ACC112 (cell line): Measurements from ENCODE around the gene UNC5C.
"Not testable (repeated sequence)": the region's sequence is repeated elsewhere in the genome, so short reads cannot be mapped to it uniquely, and the experiment has no call there.

Source experiments
- H2AFZ ChIP-seq: fragments of 200-600 bp; sonication (generic); one replicate; pipeline ENCODE4 v1.6.0; 2017; ENCODE audit warnings: antibody characterized with exemption, low read length; ENCODE audit not compliant: unreplicated experiment
- H3K27ac ChIP-seq: fragments of 200-600 bp; sonication (generic); 2 replicates; pipeline ENCODE4 v1.5.1; 2014; ENCODE audit warnings: low read depth, mild to moderate bottlenecking, antibody characterized with exemption, low read length, moderate library complexity
- H3K27me3 ChIP-seq: fragments of 200-600 bp; sonication (generic); 2 replicates; pipeline ENCODE4 v1.6.1; 2014; ENCODE audit warnings: mild to moderate bottlenecking, antibody characterized with exemption, low read length, moderate library complexity, mixed read lengths; ENCODE audit not compliant: insufficient read depth
- H3K36me3 ChIP-seq: fragments of 200-600 bp; sonication (generic); 2 replicates; pipeline ENCODE4 v1.6.1; 2016; ENCODE audit warnings: mild to moderate bottlenecking, antibody characterized with exemption, low read length, moderate library complexity, mixed read lengths; ENCODE audit not compliant: insufficient read depth
- H3K4me1 ChIP-seq: fragments of 200-600 bp; sonication (generic); one replicate; pipeline ENCODE4 v1.6.1; 2016; ENCODE audit warnings: low read length, mixed read lengths; ENCODE audit not compliant: insufficient read depth, unreplicated experiment, control insufficient read depth
- H3K4me3 ChIP-seq: fragments of 200-600 bp; sonication (generic); 2 replicates; pipeline ENCODE4 v1.5.1; 2014; ENCODE audit warnings: mild to moderate bottlenecking, low read depth, low read length
- H3K79me2 ChIP-seq: fragments of 200-600 bp; sonication (generic); one replicate; pipeline ENCODE4 v1.6.0; 2016; ENCODE audit warnings: low read length; ENCODE audit not compliant: control insufficient read depth, unreplicated experiment, insufficient read depth

Gene UNC5C

DNA sequence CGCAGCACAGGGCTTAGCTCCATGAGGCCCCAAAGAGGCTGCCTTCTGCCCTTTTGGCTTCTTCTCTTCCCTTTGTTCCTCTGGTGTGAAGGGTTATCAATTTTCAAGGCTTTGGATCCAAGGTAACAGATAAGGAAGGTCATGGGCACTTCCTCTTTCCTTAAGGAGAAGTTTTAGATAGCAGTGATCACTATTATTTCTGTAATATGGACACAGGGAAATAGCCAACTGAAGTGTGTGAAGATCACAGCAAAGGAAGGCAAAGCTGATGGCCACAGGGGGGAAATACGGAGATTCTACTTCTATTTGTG is 366.8 kb downstream of the UNC5C start:
- H3K4me1 ChIP-seq = no peaks in the 10 kb centered on the region
- no peak overlapping the region for H3K27ac ChIP-seq
- no peaks in the 10 kb centered on the region for H3K27me3 ChIP-seq
- H3K36me3 ChIP-seq = no peaks in the 10 kb centered on the region
- H2AFZ ChIP-seq = no peak overlapping the region
- H3K4me3 ChIP-seq = no peak overlapping the region
- H3K79me2 ChIP-seq = no peaks in the 10 kb centered on the region

- Histone ChIP-seq H3K4me3 (no peak overlapping the region), H3K36me3 (no peaks in the 10 kb centered on the region), H3K27ac (no peak overlapping the region), H2AFZ (no peak overlapping the region), H3K79me2 (no peaks in the 10 kb centered on the region), H3K4me1 (no peaks in the 10 kb centered on the region), H3K27me3 (no peaks in the 10 kb centered on the region)
These were observed 367.4 kb downstream of the UNC5C start for GRCh38 chr4:95181243-95181995.

GRCh38 chr4:95180531-95181242 is 368.1 kb downstream of the UNC5C start:
- H3K36me3 ChIP-seq = no peaks in the 10 kb centered on the region
- no peaks in the 10 kb centered on the region for H3K79me2 ChIP-seq
- no peaks in the 10 kb centered on the region for H3K4me1 ChIP-seq
- no peaks in the 10 kb centered on the region for H3K27me3 ChIP-seq
- H2AFZ ChIP-seq = no peak overlapping the region
- no peak overlapping the region for H3K27ac ChIP-seq
- H3K4me3 ChIP-seq = no peak overlapping the region

DNA sequence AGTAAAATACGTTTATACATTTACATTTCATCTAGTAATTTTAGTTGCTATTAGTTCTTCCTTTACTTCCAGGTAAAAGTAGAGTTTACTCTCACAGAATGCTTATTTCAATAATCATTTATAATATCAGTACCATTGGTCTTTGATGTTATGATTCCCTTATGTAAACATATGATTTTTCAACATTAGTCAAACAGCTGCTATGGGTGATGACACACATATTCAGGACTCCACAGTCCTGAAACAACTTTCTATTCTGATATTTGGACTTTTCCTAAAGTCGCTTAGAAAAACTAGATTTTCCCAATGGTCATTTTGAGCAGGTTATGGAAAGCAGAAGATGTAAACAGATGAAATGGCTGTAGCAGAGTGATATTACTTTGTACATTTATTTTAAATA is 369.8 kb downstream of the UNC5C start:
- Histone ChIP-seq H3K79me2 (no peaks in the 10 kb centered on the region), H3K27me3 (no peaks in the 10 kb centered on the region), H2AFZ (no peak overlapping the region), H3K4me3 (no peak overlapping the region), H3K4me1 (no peaks in the 10 kb centered on the region), H3K36me3 (no peaks in the 10 kb centered on the region), H3K27ac (no peak overlapping the region)

DNA sequence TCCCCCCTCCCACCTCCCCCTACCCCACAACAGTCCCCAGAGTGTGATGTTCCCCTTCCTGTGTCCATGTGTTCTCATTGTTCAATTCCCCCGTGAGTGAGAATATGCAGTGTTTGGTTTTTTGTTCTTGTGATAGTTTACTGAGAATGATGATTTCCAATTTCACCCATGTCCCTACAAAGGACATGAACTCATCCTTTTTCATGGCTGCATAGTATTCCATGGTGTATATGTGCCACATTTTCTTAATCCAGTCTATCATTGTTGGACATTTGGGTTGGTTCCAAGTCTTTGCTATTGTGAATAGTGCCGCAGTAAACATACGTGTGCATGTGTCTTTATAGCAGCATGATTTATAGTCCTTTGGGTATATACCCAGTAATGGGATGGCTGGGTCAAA is 377.4 kb downstream of the UNC5C start:
- H3K27ac ChIP-seq, H3K4me1 ChIP-seq, H2AFZ ChIP-seq, H3K27me3 ChIP-seq, H3K79me2 ChIP-seq, H3K4me3 ChIP-seq, H3K36me3 ChIP-seq: not testable (repeated sequence)

- Histone ChIP-seq H3K4me1 (no peaks in the 10 kb centered on the region), H3K27me3 (no peaks in the 10 kb centered on the region), H3K79me2 (no peaks in the 10 kb centered on the region), H3K4me3 (no peak overlapping the region), H3K36me3 (no peaks in the 10 kb centered on the region), H3K27ac (no peak overlapping the region), H2AFZ (no peak overlapping the region)
These were observed 378.6 kb downstream of the UNC5C start for GRCh38 chr4:95170176-95170575.

- H3K27ac ChIP-seq = no peak overlapping the region
- no peaks in the 10 kb centered on the region for H3K36me3 ChIP-seq
- H3K79me2 ChIP-seq = no peaks in the 10 kb centered on the region
- H3K4me1 ChIP-seq = no peaks in the 10 kb centered on the region
- no peak overlapping the region for H2AFZ ChIP-seq
- H3K27me3 ChIP-seq = no peaks in the 10 kb centered on the region
- no peak overlapping the region for H3K4me3 ChIP-seq
These were observed 381.0 kb downstream of the UNC5C start for GRCh38 chr4:95167805-95168204.

GRCh38 chr4:95165926-95166524 is 382.7 kb downstream of the UNC5C start:
- Histone ChIP-seq H3K4me1 (no peaks in the 10 kb centered on the region), H3K4me3 (no peak overlapping the region), H2AFZ (peak overlapping the region; percentile 45), H3K36me3 (no peaks in the 10 kb centered on the region), H3K27me3 (no peaks in the 10 kb centered on the region), H3K27ac (no peak overlapping the region), H3K79me2 (no peaks in the 10 kb centered on the region)

GRCh38 chr4:95162867-95163266 is 385.9 kb downstream of the UNC5C start:
- H3K27ac ChIP-seq = no peak overlapping the region
- no peaks in the 10 kb centered on the region for H3K36me3 ChIP-seq
- no peak overlapping the region for H2AFZ ChIP-seq
- H3K79me2 ChIP-seq = no peaks in the 10 kb centered on the region
- no peak overlapping the region for H3K4me3 ChIP-seq
- H3K27me3 ChIP-seq = no peaks in the 10 kb centered on the region
- H3K4me1 ChIP-seq = no peaks in the 10 kb centered on the region

DNA sequence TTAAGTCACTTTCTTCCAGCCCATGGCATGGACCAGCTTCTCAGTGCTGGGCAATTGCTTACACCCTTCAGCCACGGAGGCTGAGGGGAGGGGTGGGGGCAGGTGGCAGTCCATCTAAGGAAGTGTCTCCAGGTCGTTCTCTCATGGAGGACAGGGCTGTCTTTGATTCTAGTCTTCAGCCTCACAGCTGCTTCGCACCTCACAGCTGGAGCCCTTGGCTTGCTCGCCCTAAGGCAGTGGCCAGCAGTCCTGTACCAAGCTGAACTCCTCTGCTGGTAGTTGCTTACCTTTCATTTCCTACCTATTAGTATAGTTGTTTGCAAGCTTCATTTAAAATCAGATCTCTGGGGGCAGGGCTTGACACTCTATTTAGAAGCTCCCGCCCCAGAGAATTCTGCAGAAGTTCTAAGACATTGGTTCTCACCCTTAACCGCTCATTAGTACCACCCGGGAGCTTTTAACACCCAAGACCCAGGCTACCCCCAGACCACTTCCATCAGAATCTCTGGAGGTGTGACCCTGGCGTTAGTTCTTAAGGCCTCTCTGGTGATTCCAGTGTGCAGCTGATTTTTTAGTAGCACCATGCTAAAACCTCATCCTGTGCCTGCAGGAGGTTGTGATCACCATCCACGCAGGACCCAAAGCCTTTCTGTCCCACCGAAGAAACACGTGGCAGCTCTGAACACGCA is 386.8 kb downstream of the UNC5C start:
- H3K36me3 ChIP-seq = no peaks in the 10 kb centered on the region
- H3K27ac ChIP-seq = no peak overlapping the region

More for the DNA sequence above, 386.8 kb downstream of the UNC5C start:
- Histone ChIP-seq H3K4me1 (no peaks in the 10 kb centered on the region), H2AFZ (no peak overlapping the region), H3K79me2 (no peaks in the 10 kb centered on the region), H3K4me3 (no peak overlapping the region), H3K27me3 (no peaks in the 10 kb centered on the region)
